SK-N-SH treated with all-trans-retinoic acid at 6 μM for 48 hours (cell line): ENCODE results near the gene DNAAF5.

ENCODE experiments used
- ARNTL ChIP-seq: fragments of 450-650 bp; formaldehyde crosslinking; IDR thresholded peaks from 2 replicates; pipeline ENCODE4 v1.5.0; 2020; ENCODE audit warnings: low read depth, mild to moderate bottlenecking, moderate library complexity, borderline replicate concordance
- BACH2 ChIP-seq: fragments of 250-450 bp; sonication (Bioruptor Pico); IDR thresholded peaks from 2 replicates; pipeline ENCODE4 v1.9.0; 2021; ENCODE audit warnings: mild to moderate bottlenecking, borderline replicate concordance
- GLIS3 ChIP-seq: fragments of 250-450 bp; sonication (Bioruptor Pico); IDR thresholded peaks from 2 replicates; pipeline ENCODE4 v1.5.0; 2020; ENCODE audit warnings: mild to moderate bottlenecking, moderate library complexity
- PPARA ChIP-seq: fragments of 250-450 bp; sonication (Bioruptor Pico); IDR thresholded peaks from 2 replicates; pipeline ENCODE4 v1.5.0; 2020; ENCODE audit warnings: mild to moderate bottlenecking, borderline replicate concordance
- SNAI2 ChIP-seq: fragments of 250-450 bp; sonication (Bioruptor Pico); IDR thresholded peaks from 2 replicates; pipeline ENCODE4 v1.5.0; 2020; ENCODE audit warnings: mild to moderate bottlenecking, moderate library complexity
- ZFP3 ChIP-seq: fragments of 250-450 bp; sonication (Bioruptor Pico); IDR thresholded peaks from 2 replicates; pipeline ENCODE4 v1.5.0; 2020; ENCODE audit warnings: mild to moderate bottlenecking, moderate library complexity
- ZFP30 ChIP-seq: fragments of 450-650 bp; formaldehyde crosslinking; IDR thresholded peaks from 2 replicates; pipeline ENCODE4 v1.5.0; 2022; ENCODE audit warnings: mild to moderate bottlenecking, moderate library complexity
- ZNF565 ChIP-seq: fragments of 450-650 bp; formaldehyde crosslinking; conservative IDR thresholded peaks from 2 replicates; pipeline ENCODE4 v1.5.0; 2020; ENCODE audit warnings: low read depth, mild to moderate bottlenecking, moderate library complexity
- ZNF8 ChIP-seq: fragments of 450-650 bp; formaldehyde crosslinking; IDR thresholded peaks from 2 replicates; pipeline ENCODE4 v1.5.0; 2020; ENCODE audit warnings: mild to moderate bottlenecking, moderate library complexity
- TF ChIP-seq, protein P1 (sequence below): fragments of 250-450 bp; sonication (Bioruptor Pico); IDR thresholded peaks from 2 replicates; pipeline ENCODE4 v1.8.0; 2020; ENCODE audit warnings: mild to moderate bottlenecking, moderate library complexity, borderline replicate concordance
- TF ChIP-seq, protein P2 (sequence below): fragments of 250-450 bp; sonication (Bioruptor Pico); IDR thresholded peaks from 2 replicates; pipeline ENCODE4 v1.5.1; 2020; ENCODE audit warnings: low read depth, mild to moderate bottlenecking, moderate library complexity

DNA sequence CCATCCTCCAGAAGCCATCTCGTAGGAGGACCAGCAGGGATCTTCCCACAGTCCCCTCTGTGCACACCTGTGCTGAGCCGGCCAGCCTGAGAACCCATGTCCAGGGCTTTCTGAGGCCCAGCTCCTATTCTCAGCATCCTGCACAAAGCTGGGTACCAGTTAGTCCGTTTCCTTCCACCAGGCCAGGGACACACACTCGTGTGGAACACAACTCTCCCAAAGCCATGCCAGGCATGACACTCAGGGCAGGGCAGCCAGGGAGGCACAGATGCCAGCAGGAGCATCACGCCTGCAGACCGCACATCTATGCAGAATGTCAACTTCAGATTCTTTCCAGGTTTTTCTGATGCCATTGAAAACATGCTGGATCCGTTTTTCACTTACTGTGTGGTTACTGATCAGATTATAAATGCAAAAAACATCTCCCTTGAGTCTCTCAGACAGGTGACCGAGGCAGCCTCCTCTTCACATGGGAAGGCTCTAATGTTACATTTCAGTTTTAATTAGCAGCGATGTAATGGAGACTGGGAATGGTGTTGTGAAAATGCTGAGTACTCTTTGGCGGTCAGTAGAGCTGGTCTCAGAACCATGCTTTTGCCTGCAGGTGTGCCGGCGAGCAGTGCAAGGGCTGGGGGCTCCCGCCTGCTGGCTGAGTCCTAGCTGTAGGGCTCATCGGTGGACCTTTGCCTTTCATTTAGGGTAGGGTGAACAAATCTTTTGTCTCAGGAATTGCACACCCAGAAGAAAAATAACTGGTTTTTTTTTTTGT is 102.5 kb downstream of the DNAAF5 start:
- TF ChIP-seq ARNTL (CRISPR knock-in tag) (no peak), SNAI2 (no peak), GLIS3 (no peak), PPARA (no peak), ZFP30 (no peak), BACH2 (no peak), ZNF565 (CRISPR knock-in tag) (no peak), ZFP3 (CRISPR knock-in tag) (no peak), ZNF8 (CRISPR knock-in tag) (no peak)
- TF ChIP-seq, protein P1, sequence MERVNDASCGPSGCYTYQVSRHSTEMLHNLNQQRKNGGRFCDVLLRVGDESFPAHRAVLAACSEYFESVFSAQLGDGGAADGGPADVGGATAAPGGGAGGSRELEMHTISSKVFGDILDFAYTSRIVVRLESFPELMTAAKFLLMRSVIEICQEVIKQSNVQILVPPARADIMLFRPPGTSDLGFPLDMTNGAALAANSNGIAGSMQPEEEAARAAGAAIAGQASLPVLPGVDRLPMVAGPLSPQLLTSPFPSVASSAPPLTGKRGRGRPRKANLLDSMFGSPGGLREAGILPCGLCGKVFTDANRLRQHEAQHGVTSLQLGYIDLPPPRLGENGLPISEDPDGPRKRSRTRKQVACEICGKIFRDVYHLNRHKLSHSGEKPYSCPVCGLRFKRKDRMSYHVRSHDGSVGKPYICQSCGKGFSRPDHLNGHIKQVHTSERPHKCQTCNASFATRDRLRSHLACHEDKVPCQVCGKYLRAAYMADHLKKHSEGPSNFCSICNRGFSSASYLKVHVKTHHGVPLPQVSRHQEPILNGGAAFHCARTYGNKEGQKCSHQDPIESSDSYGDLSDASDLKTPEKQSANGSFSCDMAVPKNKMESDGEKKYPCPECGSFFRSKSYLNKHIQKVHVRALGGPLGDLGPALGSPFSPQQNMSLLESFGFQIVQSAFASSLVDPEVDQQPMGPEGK (CRISPR knock-in tag): no peak
- TF ChIP-seq, protein P2, sequence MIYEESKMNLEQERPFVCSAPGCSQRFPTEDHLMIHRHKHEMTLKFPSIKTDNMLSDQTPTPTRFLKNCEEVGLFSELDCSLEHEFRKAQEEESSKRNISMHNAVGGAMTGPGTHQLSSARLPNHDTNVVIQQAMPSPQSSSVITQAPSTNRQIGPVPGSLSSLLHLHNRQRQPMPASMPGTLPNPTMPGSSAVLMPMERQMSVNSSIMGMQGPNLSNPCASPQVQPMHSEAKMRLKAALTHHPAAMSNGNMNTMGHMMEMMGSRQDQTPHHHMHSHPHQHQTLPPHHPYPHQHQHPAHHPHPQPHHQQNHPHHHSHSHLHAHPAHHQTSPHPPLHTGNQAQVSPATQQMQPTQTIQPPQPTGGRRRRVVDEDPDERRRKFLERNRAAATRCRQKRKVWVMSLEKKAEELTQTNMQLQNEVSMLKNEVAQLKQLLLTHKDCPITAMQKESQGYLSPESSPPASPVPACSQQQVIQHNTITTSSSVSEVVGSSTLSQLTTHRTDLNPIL (CRISPR knock-in tag): no peak
